ENCODE measurements around the gene CCM2L. TPM values are rescaled to one million over a fixed set of nuclear protein-coding genes. Genes with fewer than 3 reads are reported as not detected.
A peak's percentile ranks its signal among the peaks of the same experiment; 100 is the strongest.

The CCM2L gene
- polyA plus RNA-seq, 2 donors = 1.8 to 2.9 TPM

DNA sequence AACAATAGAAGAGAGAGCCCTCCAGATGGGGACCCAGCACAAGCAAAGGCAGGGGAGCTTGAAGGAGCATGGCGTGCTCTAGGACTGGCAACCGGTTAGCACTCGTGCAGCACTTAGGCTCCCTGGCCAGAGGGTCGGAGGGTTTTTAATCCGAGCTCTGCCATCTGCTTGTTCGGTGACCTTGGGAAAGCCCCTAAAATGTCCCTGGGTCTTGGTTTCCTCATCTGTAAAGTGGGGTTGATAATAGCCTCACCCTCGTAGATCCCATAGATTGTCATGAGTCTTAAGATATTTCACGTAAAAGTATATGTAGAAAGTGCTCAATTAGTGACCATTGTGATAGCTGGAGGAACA, 25.2 kb downstream of the CCM2L start:
- WGBS, 2 donors = 74 to 81% methylated on average over 8 of the region's 8 CpGs
- Histone ChIP-seq H3K27me3 (ENCODE audit: control insufficient read depth in 1 of 2, insufficient read depth in 2 of 2, low read length in 2 of 2) (no peaks in the 10 kb centered on the region), H3K4me3 (ENCODE audit: low read depth in 1 of 2, low read length in 2 of 2) (no peak overlapping the region), H3K36me3 (ENCODE audit: control insufficient read depth in 2 of 2, insufficient read depth in 2 of 2, low read length in 1 of 2) (no peaks in the 10 kb centered on the region), H3K27ac (ENCODE audit: low read depth in 2 of 2, low read length in 1 of 2) (no peak overlapping the region), H3K9me3 (ENCODE audit: control insufficient read depth in 2 of 2, insufficient read depth in 1 of 2, low read depth in 1 of 2, low read length in 1 of 2) (no peaks in the 10 kb centered on the region), H3K4me1 (ENCODE audit: control insufficient read depth in 2 of 2, insufficient read depth in 2 of 2, low read length in 1 of 2) (no peaks in the 10 kb centered on the region)

DNA sequence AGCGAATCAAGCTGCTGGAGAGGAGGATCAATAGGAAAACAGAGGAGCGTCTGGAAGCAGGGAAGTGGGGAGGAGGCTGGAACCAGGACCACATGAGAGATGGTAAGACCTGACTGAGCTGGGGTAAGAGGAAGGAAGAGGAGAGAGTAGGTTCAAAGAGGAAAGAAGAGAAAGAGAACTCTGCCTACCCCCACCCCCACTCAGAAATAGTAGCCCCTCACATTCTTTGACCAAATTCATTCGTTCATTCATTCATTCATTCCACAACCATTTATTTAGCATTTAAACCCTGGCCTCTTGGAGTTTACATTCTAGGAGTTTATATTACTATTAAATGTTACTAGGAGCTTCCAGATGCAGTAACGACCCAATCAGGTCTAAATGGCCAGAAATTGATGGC, 26.0 kb downstream of the CCM2L start:
- H3K27me3 ChIP-seq (ENCODE audit: control insufficient read depth in 1 of 2, insufficient read depth in 2 of 2, low read length in 2 of 2) = no peaks in the 10 kb centered on the region
- H3K4me3 ChIP-seq (ENCODE audit: low read depth in 1 of 2, low read length in 2 of 2) = no peak overlapping the region
- 51 to 55% methylated on average over 4 of the region's 4 CpGs for WGBS, 2 donors
- H3K27ac ChIP-seq (ENCODE audit: low read depth in 2 of 2, low read length in 1 of 2) = no peak overlapping the region
- no peaks in the 10 kb centered on the region for H3K36me3 ChIP-seq (ENCODE audit: control insufficient read depth in 2 of 2, insufficient read depth in 2 of 2, low read length in 1 of 2)
- no peaks in the 10 kb centered on the region for H3K9me3 ChIP-seq (ENCODE audit: control insufficient read depth in 2 of 2, insufficient read depth in 1 of 2, low read depth in 1 of 2, low read length in 1 of 2)
- no peaks in the 10 kb centered on the region for H3K4me1 ChIP-seq (ENCODE audit: control insufficient read depth in 2 of 2, insufficient read depth in 2 of 2, low read length in 1 of 2)

DNA sequence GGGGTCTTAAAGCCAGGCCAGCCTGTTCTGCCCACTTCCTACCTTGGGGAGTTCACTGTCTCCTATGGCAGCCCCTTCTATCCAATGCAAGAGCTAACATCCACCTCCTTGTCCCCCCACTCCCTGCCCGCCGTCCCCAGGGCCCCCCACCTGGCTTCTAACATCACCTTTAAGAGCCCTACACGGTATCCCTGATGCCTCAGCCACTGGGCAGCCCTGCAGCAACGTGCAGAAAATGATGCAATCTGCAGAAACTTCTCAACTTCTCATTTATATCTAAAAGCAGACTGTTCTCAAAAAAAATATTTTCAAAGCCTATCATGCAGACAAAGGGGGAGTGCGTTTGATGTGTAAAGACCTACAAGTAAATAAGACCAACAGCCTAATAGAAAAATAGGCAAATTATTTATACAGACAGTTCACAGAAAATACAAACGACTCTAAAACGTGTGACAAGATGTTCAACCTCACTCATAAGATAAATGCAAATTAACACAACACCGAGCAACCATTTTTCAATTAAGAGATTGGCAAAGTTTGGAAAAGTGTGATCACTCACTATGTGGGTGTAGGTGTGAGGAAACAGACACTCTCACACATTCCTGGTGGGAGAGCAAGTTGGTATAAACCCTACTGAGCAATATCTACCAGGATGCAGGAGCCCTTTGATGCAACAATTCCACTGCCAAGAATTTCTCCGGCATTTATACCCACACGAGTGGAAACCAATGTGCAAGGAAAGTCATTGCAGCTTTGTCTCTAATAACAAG, 26.7 kb downstream of the CCM2L start:
- H3K27ac ChIP-seq (ENCODE audit: low read depth in 2 of 2, low read length in 1 of 2) = no peak overlapping the region
- no peaks in the 10 kb centered on the region for H3K27me3 ChIP-seq (ENCODE audit: control insufficient read depth in 1 of 2, insufficient read depth in 2 of 2, low read length in 2 of 2)
- no peaks in the 10 kb centered on the region for H3K36me3 ChIP-seq (ENCODE audit: control insufficient read depth in 2 of 2, insufficient read depth in 2 of 2, low read length in 1 of 2)
- 53 to 55% methylated on average over 10 of the region's 10 CpGs for WGBS, 2 donors
- H3K4me3 ChIP-seq (ENCODE audit: low read depth in 1 of 2, low read length in 2 of 2) = no peak overlapping the region
- no peaks in the 10 kb centered on the region for H3K9me3 ChIP-seq (ENCODE audit: control insufficient read depth in 2 of 2, insufficient read depth in 1 of 2, low read depth in 1 of 2, low read length in 1 of 2)
- H3K4me1 ChIP-seq (ENCODE audit: control insufficient read depth in 2 of 2, insufficient read depth in 2 of 2, low read length in 1 of 2) = no peaks in the 10 kb centered on the region

DNA sequence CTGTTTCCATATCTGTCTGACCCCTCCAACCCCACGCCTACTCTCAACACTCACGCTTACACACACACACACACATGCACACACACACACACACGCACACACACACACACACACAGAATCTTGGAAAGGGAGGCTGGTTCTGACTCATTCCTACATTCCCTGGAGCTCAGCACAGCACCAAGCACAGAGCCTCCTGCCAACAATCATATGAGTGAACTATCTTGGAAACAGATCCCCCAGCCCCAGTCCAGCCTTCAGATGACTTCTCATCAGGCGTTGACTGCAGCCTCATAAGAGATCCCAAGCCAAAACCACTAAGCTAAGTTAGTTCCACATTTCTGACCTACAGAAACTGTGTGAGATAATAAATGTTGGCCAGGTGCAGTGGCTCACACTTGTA, 27.7 kb downstream of the CCM2L start:
- H3K4me1 ChIP-seq (ENCODE audit: control insufficient read depth in 2 of 2, insufficient read depth in 2 of 2, low read length in 1 of 2) = no peaks in the 10 kb centered on the region
- no peak overlapping the region for H3K4me3 ChIP-seq (ENCODE audit: low read depth in 1 of 2, low read length in 2 of 2)
- H3K27me3 ChIP-seq (ENCODE audit: control insufficient read depth in 1 of 2, insufficient read depth in 2 of 2, low read length in 2 of 2) = no peaks in the 10 kb centered on the region
- no peaks in the 10 kb centered on the region for H3K9me3 ChIP-seq (ENCODE audit: control insufficient read depth in 2 of 2, insufficient read depth in 1 of 2, low read depth in 1 of 2, low read length in 1 of 2)
- no peak overlapping the region for H3K27ac ChIP-seq (ENCODE audit: low read depth in 2 of 2, low read length in 1 of 2)
- H3K36me3 ChIP-seq (ENCODE audit: control insufficient read depth in 2 of 2, insufficient read depth in 2 of 2, low read length in 1 of 2) = no peaks in the 10 kb centered on the region
- WGBS, 2 donors = 51 to 64% methylated on average over 4 of the region's 4 CpGs

DNA sequence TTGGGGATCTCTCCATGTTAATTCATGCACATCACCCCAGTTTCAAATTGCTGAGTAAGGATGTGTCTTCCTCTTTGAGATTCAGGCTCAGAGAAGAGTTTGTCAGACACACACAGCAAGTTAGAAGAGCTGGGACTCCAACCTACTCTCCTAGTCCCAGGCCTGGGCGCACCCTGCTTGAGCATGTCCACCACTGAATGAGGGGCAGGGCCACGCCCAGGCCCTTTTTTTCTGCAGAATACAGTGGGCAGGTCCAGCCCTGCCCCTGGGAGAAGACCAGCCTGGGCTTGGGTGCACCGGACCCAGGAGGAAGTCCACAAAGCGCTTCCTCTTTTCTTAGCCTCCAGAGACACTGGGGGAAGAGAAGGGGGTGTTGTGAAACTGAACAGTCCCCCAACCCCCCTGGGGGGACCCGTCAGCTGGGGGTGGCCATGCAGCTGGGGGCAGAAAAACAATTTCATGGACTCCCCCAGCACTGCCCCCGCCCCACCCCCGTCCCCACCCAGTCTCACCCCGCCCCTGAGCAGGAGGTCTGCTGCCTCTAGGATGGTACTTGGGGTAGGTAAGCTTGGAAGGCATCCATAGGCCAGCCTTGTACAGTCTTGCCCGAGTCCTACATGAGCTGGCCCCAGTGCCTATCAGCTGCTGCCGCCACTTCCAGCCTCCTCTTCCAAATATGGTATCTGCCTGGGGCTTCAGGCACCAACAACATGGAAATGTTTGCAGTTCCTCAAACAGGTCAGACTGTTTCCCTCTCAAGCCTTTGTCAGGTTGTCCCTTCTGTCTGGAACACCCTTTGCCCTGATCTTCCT, 30.1 kb downstream of the CCM2L start:
- no peaks in the 10 kb centered on the region for H3K9me3 ChIP-seq (ENCODE audit: control insufficient read depth in 2 of 2, insufficient read depth in 1 of 2, low read depth in 1 of 2, low read length in 1 of 2)
- peak overlapping the region; percentile 47 to 52 for H3K27ac ChIP-seq (ENCODE audit: low read depth in 2 of 2, low read length in 1 of 2)
- H3K4me3 ChIP-seq (ENCODE audit: low read depth in 1 of 2, low read length in 2 of 2) = no peak overlapping the region
- H3K36me3 ChIP-seq (ENCODE audit: control insufficient read depth in 2 of 2, insufficient read depth in 2 of 2, low read length in 1 of 2) = no peaks in the 10 kb centered on the region
- no peaks in the 10 kb centered on the region for H3K27me3 ChIP-seq (ENCODE audit: control insufficient read depth in 1 of 2, insufficient read depth in 2 of 2, low read length in 2 of 2)
- H3K4me1 ChIP-seq (ENCODE audit: control insufficient read depth in 2 of 2, insufficient read depth in 2 of 2, low read length in 1 of 2) = no peaks in the 10 kb centered on the region
- WGBS, 2 donors = 35 to 50% methylated on average over 9 to 10 of the region's 10 CpGs

DNA sequence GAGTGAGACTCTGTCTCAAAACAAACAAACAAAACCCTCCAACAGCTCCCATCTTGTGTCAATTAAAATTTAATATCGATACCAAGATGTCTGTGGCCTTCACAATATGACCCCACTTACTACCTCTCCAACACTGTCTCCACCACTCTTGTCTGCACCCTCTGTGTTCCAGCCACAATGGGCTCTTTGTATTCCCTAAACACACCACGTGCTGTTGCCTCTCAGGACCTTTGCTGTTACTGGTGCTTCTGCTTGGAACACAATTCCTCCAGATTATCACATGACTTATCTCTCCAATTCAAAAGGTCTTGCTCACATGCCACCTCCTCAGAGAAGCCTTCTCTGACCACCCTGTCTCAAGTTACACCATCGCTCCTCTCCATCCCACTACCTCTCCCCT, 35.8 kb downstream of the CCM2L start:
- Histone ChIP-seq H3K36me3 (ENCODE audit: control insufficient read depth in 2 of 2, insufficient read depth in 2 of 2, low read length in 1 of 2) (no peaks in the 10 kb centered on the region), H3K27ac (ENCODE audit: low read depth in 2 of 2, low read length in 1 of 2) (no peak overlapping the region), H3K9me3 (ENCODE audit: control insufficient read depth in 2 of 2, insufficient read depth in 1 of 2, low read depth in 1 of 2, low read length in 1 of 2) (no peaks in the 10 kb centered on the region), H3K4me3 (ENCODE audit: low read depth in 1 of 2, low read length in 2 of 2) (no peak overlapping the region), H3K27me3 (ENCODE audit: control insufficient read depth in 1 of 2, insufficient read depth in 2 of 2, low read length in 2 of 2) (peaks cover 0 to 3% of the 10 kb centered on the region in 2 donors), H3K4me1 (ENCODE audit: control insufficient read depth in 2 of 2, insufficient read depth in 2 of 2, low read length in 1 of 2) (no peaks in the 10 kb centered on the region)
- 75% methylated on average over 3 of the region's 3 CpGs for WGBS, 2 donors

DNA sequence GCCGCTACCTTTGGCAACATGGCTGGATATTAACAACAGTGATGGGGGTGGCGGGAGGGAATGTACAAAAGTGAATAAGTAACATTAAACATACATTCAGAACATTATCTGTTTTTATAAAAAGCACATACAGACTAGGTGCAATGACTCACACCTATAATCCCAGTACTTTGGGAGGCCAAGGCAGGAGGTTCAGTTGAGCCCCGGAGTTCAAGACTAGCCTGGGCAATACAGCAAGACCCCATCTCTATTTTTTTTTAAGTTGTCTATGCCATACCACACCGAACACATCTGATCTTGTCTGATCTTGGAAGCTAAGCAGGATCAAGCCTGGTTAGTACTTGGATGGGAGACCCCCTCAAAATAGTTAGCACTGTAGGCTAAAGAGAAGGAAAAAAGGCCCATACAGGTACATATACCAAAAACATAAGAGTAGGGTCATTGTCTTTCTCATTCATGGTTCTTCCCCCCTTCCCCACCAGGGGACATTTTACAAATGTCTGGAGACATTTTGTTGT, 40.1 kb downstream of the CCM2L start:
- 94% methylated on average over 4 of the region's 4 CpGs for WGBS, 2 donors
- H3K27me3 ChIP-seq (ENCODE audit: control insufficient read depth in 1 of 2, insufficient read depth in 2 of 2, low read length in 2 of 2) = peaks cover 0 to 15% of the 10 kb centered on the region in 2 donors
- peaks cover 2 to 9% of the 10 kb centered on the region in 2 donors for H3K4me1 ChIP-seq (ENCODE audit: control insufficient read depth in 2 of 2, insufficient read depth in 2 of 2, low read length in 1 of 2)
- H3K4me3 ChIP-seq (ENCODE audit: low read depth in 1 of 2, low read length in 2 of 2) = no peak overlapping the region
- no peaks in the 10 kb centered on the region for H3K9me3 ChIP-seq (ENCODE audit: control insufficient read depth in 2 of 2, insufficient read depth in 1 of 2, low read depth in 1 of 2, low read length in 1 of 2)
- no peaks in the 10 kb centered on the region for H3K36me3 ChIP-seq (ENCODE audit: control insufficient read depth in 2 of 2, insufficient read depth in 2 of 2, low read length in 1 of 2)
- no peak overlapping the region for H3K27ac ChIP-seq (ENCODE audit: low read depth in 2 of 2, low read length in 1 of 2)

DNA sequence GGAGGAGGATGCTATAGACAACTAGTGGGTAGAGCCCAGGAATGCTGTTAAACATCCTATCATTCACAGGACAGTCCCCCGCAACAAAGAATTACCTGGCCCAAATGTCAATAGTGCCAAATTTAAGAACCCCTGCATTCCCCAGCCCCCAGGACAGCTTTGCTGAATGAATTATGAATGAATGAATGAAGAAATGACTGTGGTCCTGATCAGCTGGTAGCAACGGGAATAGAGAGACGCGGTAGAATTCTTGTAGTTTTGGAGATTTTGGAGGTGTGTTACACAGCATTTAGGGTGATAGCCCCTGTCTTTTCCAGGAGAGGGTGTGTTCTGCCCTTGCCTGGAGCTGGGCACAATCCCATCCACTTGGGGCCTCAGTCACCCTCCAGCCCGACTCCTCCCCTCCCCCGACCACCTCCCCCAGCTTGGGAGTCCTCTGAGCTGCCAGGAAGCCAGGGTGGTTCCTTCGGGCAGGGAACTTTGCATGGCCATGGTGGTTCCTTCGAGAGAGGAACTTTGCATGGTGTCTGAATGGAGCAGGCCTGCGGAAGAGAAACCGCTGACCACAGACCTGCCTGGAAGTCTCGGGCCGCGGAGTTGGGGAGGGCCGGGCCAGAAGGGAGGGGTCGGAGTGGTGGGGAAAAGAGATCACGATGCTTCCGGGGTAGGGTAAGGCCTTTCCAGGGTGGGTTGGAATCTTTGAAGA, 40.8 kb downstream of the CCM2L start:
- peaks cover 0 to 15% of the 10 kb centered on the region in 2 donors for H3K27me3 ChIP-seq (ENCODE audit: control insufficient read depth in 1 of 2, insufficient read depth in 2 of 2, low read length in 2 of 2)
- no peaks in the 10 kb centered on the region for H3K9me3 ChIP-seq (ENCODE audit: control insufficient read depth in 2 of 2, insufficient read depth in 1 of 2, low read depth in 1 of 2, low read length in 1 of 2)
- H3K4me3 ChIP-seq (ENCODE audit: low read depth in 1 of 2, low read length in 2 of 2) = no peak overlapping the region
- no peak overlapping the region for H3K27ac ChIP-seq (ENCODE audit: low read depth in 2 of 2, low read length in 1 of 2)
- H3K36me3 ChIP-seq (ENCODE audit: control insufficient read depth in 2 of 2, insufficient read depth in 2 of 2, low read length in 1 of 2) = no peaks in the 10 kb centered on the region
- peaks cover 2 to 9% of the 10 kb centered on the region in 2 donors for H3K4me1 ChIP-seq (ENCODE audit: control insufficient read depth in 2 of 2, insufficient read depth in 2 of 2, low read length in 1 of 2)
- WGBS, 2 donors = 31 to 34% methylated on average over 17 of the region's 17 CpGs

DNA sequence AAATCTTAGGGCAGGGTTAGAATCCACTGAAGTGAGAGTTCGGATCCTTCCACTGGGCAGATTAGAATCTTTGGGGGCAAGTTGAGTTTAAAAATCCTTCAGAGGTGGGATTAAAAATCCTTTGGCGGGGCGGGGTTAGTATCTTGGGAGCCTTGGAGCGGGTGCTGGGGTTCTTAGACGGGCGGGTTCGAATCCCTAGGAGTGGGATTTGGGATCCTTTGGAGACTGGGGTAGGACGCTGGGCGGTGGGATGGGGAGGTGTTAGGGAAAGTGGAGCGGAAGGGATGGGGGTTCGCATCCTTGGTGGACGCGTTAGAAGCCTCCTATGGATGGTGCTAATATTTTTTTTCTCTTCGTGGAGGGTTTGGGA, 41.5 kb downstream of the CCM2L start:
- Histone ChIP-seq H3K36me3 (ENCODE audit: control insufficient read depth in 2 of 2, insufficient read depth in 2 of 2, low read length in 1 of 2) (no peaks in the 10 kb centered on the region), H3K4me3 (ENCODE audit: low read depth in 1 of 2, low read length in 2 of 2) (no peak overlapping the region), H3K4me1 (ENCODE audit: control insufficient read depth in 2 of 2, insufficient read depth in 2 of 2, low read length in 1 of 2) (peaks cover 2 to 9% of the 10 kb centered on the region in 2 donors), H3K27me3 (ENCODE audit: control insufficient read depth in 1 of 2, insufficient read depth in 2 of 2, low read length in 2 of 2) (peaks cover 0 to 15% of the 10 kb centered on the region in 2 donors), H3K27ac (ENCODE audit: low read depth in 2 of 2, low read length in 1 of 2) (no peak overlapping the region), H3K9me3 (ENCODE audit: control insufficient read depth in 2 of 2, insufficient read depth in 1 of 2, low read depth in 1 of 2, low read length in 1 of 2) (no peaks in the 10 kb centered on the region)
- WGBS, 2 donors = 25 to 28% methylated on average over 14 of the region's 14 CpGs
